ENCODE measurements around the gene MRPL46. TPM values are rescaled to one million over a fixed set of nuclear protein-coding genes. Genes with fewer than 3 reads are reported as not detected.

The MRPL46 gene
- polyA plus RNA-seq, 1 donor from 2014 or later, result 41.0 TPM

GRCh38 chr15:88449581-88449980, 17.6 kb downstream of the MRPL46 start:
- Histone ChIP-seq H3K4me2 (ENCODE audit: low read length) (no peak overlapping the region), H3K27me3 (ENCODE audit: insufficient read depth, low read depth, low read length) (no peaks in the 10 kb centered on the region), H3F3A (ENCODE audit: insufficient read depth, low read length, poor library complexity, severe bottlenecking) (no peaks in the 10 kb centered on the region), H3K4me3 (ENCODE audit: low read length) (no peak overlapping the region), H3K9me2 (ENCODE audit: insufficient read depth, low read length) (no peaks in the 10 kb centered on the region), H3K27ac (ENCODE audit: low read length) (no peak overlapping the region), H3K9me3 (ENCODE audit: low read length) (no peaks in the 10 kb centered on the region), H4K20me1 (ENCODE audit: insufficient read depth) (no peaks in the 10 kb centered on the region), H3K9ac (ENCODE audit: low read length) (no peak overlapping the region), H2AFZ (ENCODE audit: low read depth, low read length) (no peak overlapping the region), H3K36me3 (ENCODE audit: insufficient read depth, low read length) (no peaks in the 10 kb centered on the region), H3K79me2 (replicated peaks; ENCODE audit: insufficient read depth, low read length) (no peaks in the 10 kb centered on the region)
- TF ChIP-seq MXI1 (conservative IDR thresholded peaks at IDR 0.05; ENCODE audit: poor library complexity, severe bottlenecking), result no peak
- no peak for TF ChIP-seq SMC3 (conservative IDR thresholded peaks at IDR 0.05; ENCODE audit: poor library complexity)
- TF ChIP-seq EP300 (conservative IDR thresholded peaks at IDR 0.05; ENCODE audit: poor library complexity, severe bottlenecking), result no peak
- TF ChIP-seq EZH2 (IDR thresholded peaks at IDR 0.05; ENCODE audit: borderline replicate concordance, insufficient read depth, low read length, poor library complexity, severe bottlenecking), result no peak
- TF ChIP-seq REST (IDR thresholded peaks at IDR 0.05; ENCODE audit: borderline replicate concordance), result no peak
- TF ChIP-seq POLR2AphosphoS5 (IDR thresholded peaks at IDR 0.05), result no peak
- TF ChIP-seq CTCF (IDR thresholded peaks at IDR 0.05; ENCODE audit: poor library complexity, severe bottlenecking), result no peak
- no peak for TF ChIP-seq RAD21 (conservative IDR thresholded peaks at IDR 0.05)
- TF ChIP-seq TAF1 (IDR thresholded peaks at IDR 0.05; ENCODE audit: low read depth), result no peak

GRCh38 chr15:88448991-88449461, 18.2 kb downstream of the MRPL46 start:
- Histone ChIP-seq H4K20me1 (ENCODE audit: insufficient read depth) (no peaks in the 10 kb centered on the region), H2AFZ (ENCODE audit: low read depth, low read length) (no peak overlapping the region), H3K36me3 (ENCODE audit: insufficient read depth, low read length) (no peaks in the 10 kb centered on the region), H3K9me2 (ENCODE audit: insufficient read depth, low read length) (no peaks in the 10 kb centered on the region), H3K9ac (ENCODE audit: low read length) (no peak overlapping the region), H3K27ac (ENCODE audit: low read length) (no peak overlapping the region), H3K27me3 (ENCODE audit: insufficient read depth, low read depth, low read length) (no peaks in the 10 kb centered on the region), H3K9me3 (ENCODE audit: low read length) (no peaks in the 10 kb centered on the region), H3K79me2 (replicated peaks; ENCODE audit: insufficient read depth, low read length) (no peaks in the 10 kb centered on the region), H3F3A (ENCODE audit: insufficient read depth, low read length, poor library complexity, severe bottlenecking) (no peaks in the 10 kb centered on the region), H3K4me2 (ENCODE audit: low read length) (no peak overlapping the region), H3K4me3 (ENCODE audit: low read length) (no peak overlapping the region)
- no peak for TF ChIP-seq POLR2AphosphoS5 (IDR thresholded peaks at IDR 0.05)
- no peak for TF ChIP-seq CTCF (IDR thresholded peaks at IDR 0.05; ENCODE audit: poor library complexity, severe bottlenecking)
- TF ChIP-seq EZH2 (IDR thresholded peaks at IDR 0.05; ENCODE audit: borderline replicate concordance, insufficient read depth, low read length, poor library complexity, severe bottlenecking), result no peak
- TF ChIP-seq RAD21 (conservative IDR thresholded peaks at IDR 0.05), result no peak
- TF ChIP-seq SMC3 (conservative IDR thresholded peaks at IDR 0.05; ENCODE audit: poor library complexity), result no peak
- TF ChIP-seq REST (IDR thresholded peaks at IDR 0.05; ENCODE audit: borderline replicate concordance), result no peak
- no peak for TF ChIP-seq TAF1 (IDR thresholded peaks at IDR 0.05; ENCODE audit: low read depth)
- no peak for TF ChIP-seq EP300 (conservative IDR thresholded peaks at IDR 0.05; ENCODE audit: poor library complexity, severe bottlenecking)
- TF ChIP-seq MXI1 (conservative IDR thresholded peaks at IDR 0.05; ENCODE audit: poor library complexity, severe bottlenecking), result no peak
